ENCODE measurements around the gene ITPRID1.

The ITPRID1 gene

GRCh38 chr7:31688996-31689395 lies 175.1 kb downstream of the ITPRID1 start:
- H4K20me1 ChIP-seq (ENCODE audit: insufficient read depth, low read length, poor library complexity, severe bottlenecking): no peaks in the 10 kb centered on the region
- H3K4me2 ChIP-seq (ENCODE audit: low read depth, low read length, poor library complexity, severe bottlenecking): no peak overlapping the region
- no peaks in the 10 kb centered on the region for H3K4me1 ChIP-seq (ENCODE audit: insufficient read depth, low read length, poor library complexity, severe bottlenecking)
- no peaks in the 10 kb centered on the region for H3K9me3 ChIP-seq (ENCODE audit: insufficient read depth, low read depth, low read length)
- no peak overlapping the region for H3K4me3 ChIP-seq (ENCODE audit: low read length, poor library complexity, severe bottlenecking)
- no peak overlapping the region for H2AFZ ChIP-seq (ENCODE audit: low read length)
- H3K36me3 ChIP-seq (ENCODE audit: insufficient read depth, low read length): no peaks in the 10 kb centered on the region
- H3K9me2 ChIP-seq (replicated peaks; ENCODE audit: low read depth, low read length): no peaks in the 10 kb centered on the region
- H3K9ac ChIP-seq (ENCODE audit: low read depth, low read length, poor library complexity, severe bottlenecking): no peak overlapping the region
- no peaks in the 10 kb centered on the region for H3F3A ChIP-seq (ENCODE audit: low read depth)
- no peaks in the 10 kb centered on the region for H3K79me2 ChIP-seq (ENCODE audit: insufficient read depth, low read length)
- no peak for TF ChIP-seq EZH2phosphoT487 (IDR thresholded peaks at IDR 0.05; ENCODE audit: borderline replicate concordance)
- TF ChIP-seq CTCF (conservative IDR thresholded peaks at IDR 0.05; ENCODE audit: low read length): no peak
- H3K27me3 ChIP-seq (ENCODE audit: insufficient read depth, low read length, poor library complexity, severe bottlenecking): no peaks in the 10 kb centered on the region

- TF ChIP-seq CTCF (conservative IDR thresholded peaks at IDR 0.05; ENCODE audit: low read length) (no peak), EZH2phosphoT487 (IDR thresholded peaks at IDR 0.05; ENCODE audit: borderline replicate concordance) (no peak)
- no peaks in the 10 kb centered on the region for H3K9me3 ChIP-seq (ENCODE audit: insufficient read depth, low read depth, low read length)
- no peaks in the 10 kb centered on the region for H3K79me2 ChIP-seq (ENCODE audit: insufficient read depth, low read length)
- H2AFZ ChIP-seq (ENCODE audit: low read length): no peak overlapping the region
- no peak overlapping the region for H3K4me2 ChIP-seq (ENCODE audit: low read depth, low read length, poor library complexity, severe bottlenecking)
- H3K9ac ChIP-seq (ENCODE audit: low read depth, low read length, poor library complexity, severe bottlenecking): no peak overlapping the region
- H3F3A ChIP-seq (ENCODE audit: low read depth): no peaks in the 10 kb centered on the region
- H3K9me2 ChIP-seq (replicated peaks; ENCODE audit: low read depth, low read length): no peaks in the 10 kb centered on the region
- H3K36me3 ChIP-seq (ENCODE audit: insufficient read depth, low read length): no peaks in the 10 kb centered on the region
- H4K20me1 ChIP-seq (ENCODE audit: insufficient read depth, low read length, poor library complexity, severe bottlenecking): no peaks in the 10 kb centered on the region
- H3K4me1 ChIP-seq (ENCODE audit: insufficient read depth, low read length, poor library complexity, severe bottlenecking): no peaks in the 10 kb centered on the region
- no peaks in the 10 kb centered on the region for H3K27me3 ChIP-seq (ENCODE audit: insufficient read depth, low read length, poor library complexity, severe bottlenecking)
- no peak overlapping the region for H3K4me3 ChIP-seq (ENCODE audit: low read length, poor library complexity, severe bottlenecking)
Measured at GRCh38 chr7:31690935-31691334, 177.0 kb downstream of the ITPRID1 start.

GRCh38 chr7:31692451-31692850 lies 178.6 kb downstream of the ITPRID1 start:
- Histone ChIP-seq H3K4me1 (ENCODE audit: insufficient read depth, low read length, poor library complexity, severe bottlenecking) (no peaks in the 10 kb centered on the region), H4K20me1 (ENCODE audit: insufficient read depth, low read length, poor library complexity, severe bottlenecking) (no peaks in the 10 kb centered on the region), H3K9me2 (replicated peaks; ENCODE audit: low read depth, low read length) (no peaks in the 10 kb centered on the region), H2AFZ (ENCODE audit: low read length) (no peak overlapping the region), H3K36me3 (ENCODE audit: insufficient read depth, low read length) (no peaks in the 10 kb centered on the region), H3F3A (ENCODE audit: low read depth) (no peaks in the 10 kb centered on the region), H3K27me3 (ENCODE audit: insufficient read depth, low read length, poor library complexity, severe bottlenecking) (no peaks in the 10 kb centered on the region), H3K9me3 (ENCODE audit: insufficient read depth, low read depth, low read length) (no peaks in the 10 kb centered on the region), H3K9ac (ENCODE audit: low read depth, low read length, poor library complexity, severe bottlenecking) (no peak overlapping the region), H3K4me2 (ENCODE audit: low read depth, low read length, poor library complexity, severe bottlenecking) (no peak overlapping the region), H3K4me3 (ENCODE audit: low read length, poor library complexity, severe bottlenecking) (no peak overlapping the region), H3K79me2 (ENCODE audit: insufficient read depth, low read length) (no peaks in the 10 kb centered on the region)
- no peak for TF ChIP-seq CTCF (conservative IDR thresholded peaks at IDR 0.05; ENCODE audit: low read length)
- TF ChIP-seq EZH2phosphoT487 (IDR thresholded peaks at IDR 0.05; ENCODE audit: borderline replicate concordance): no peak
